Activated B cell treated with CpG ODN at 0.5 μM for 24 hours (primary cell): ENCODE measurements around the gene PACC1. TPM values are rescaled to one million over a fixed set of nuclear protein-coding genes. Genes with fewer than 3 reads are reported as not detected.

Source experiments
- ATAC-seq: fragments of 200-7000 bp; cut with Tn5 transposase; one replicate; pipeline ENCODE4 v1.10.0; 2021; ENCODE audit warnings: low read depth, mild to moderate bottlenecking, moderate library complexity
- CTCF ChIA-PET: fragments of 350-600 bp; sonication (Branson Sonifier 250); formaldehyde crosslinking; loops from one replicate; lab custom pipeline; 2021; ENCODE audit warnings: antibody characterized with exemption; lab: Charles Lee
- POLR2A ChIA-PET: fragments of 350-600 bp; sonication (Branson Sonifier 250); formaldehyde crosslinking; loops from one replicate; lab custom pipeline; 2021; ENCODE audit warnings: antibody characterized with exemption; lab: Charles Lee
- DNase-seq: peaks from one replicate; pipeline ENCODE4 v3.0.0; 2022
- H3K27ac Mint-ChIP-seq: one replicate; pipeline ENCODE4 v1.8.0; 2020; ENCODE audit warnings: mixed read lengths
- H3K27me3 Mint-ChIP-seq: one replicate; pipeline ENCODE4 v1.8.0; 2021; ENCODE audit warnings: mixed read lengths
- H3K36me3 Mint-ChIP-seq: one replicate; pipeline ENCODE4 v1.8.0; 2021; ENCODE audit warnings: low read depth, mixed read lengths
- H3K4me1 Mint-ChIP-seq: one replicate; pipeline ENCODE4 v1.8.0; 2021; ENCODE audit warnings: mixed read lengths
- H3K4me3 Mint-ChIP-seq: one replicate; pipeline ENCODE4 v1.8.0; 2020; ENCODE audit warnings: mild to moderate bottlenecking, mixed read lengths
- H3K9me3 Mint-ChIP-seq: one replicate; pipeline ENCODE4 v1.8.0; 2020; ENCODE audit warnings: mixed read lengths
- CTCF ChIP-seq: fragments of 200-600 bp; IDR thresholded peaks from one replicate; pipeline ENCODE4 v1.8.0; 2022; ENCODE audit warnings: antibody characterized with exemption, mild to moderate bottlenecking
- intact Hi-C: fragments of 100-400 bp; cut with micrococcal nuclease; formaldehyde crosslinking; loops from one replicate; pipeline ENCODE4 v1.15.1; 2024
- total RNA-seq: library from RNA; stranded (reverse); gene quantifications from 2 replicates; pipeline ENCODE4 v1.2.3, GENCODE V29; 2022

The PACC1 gene
- total RNA-seq, 1 donor from 2014 or later = 20.0 TPM

DNA sequence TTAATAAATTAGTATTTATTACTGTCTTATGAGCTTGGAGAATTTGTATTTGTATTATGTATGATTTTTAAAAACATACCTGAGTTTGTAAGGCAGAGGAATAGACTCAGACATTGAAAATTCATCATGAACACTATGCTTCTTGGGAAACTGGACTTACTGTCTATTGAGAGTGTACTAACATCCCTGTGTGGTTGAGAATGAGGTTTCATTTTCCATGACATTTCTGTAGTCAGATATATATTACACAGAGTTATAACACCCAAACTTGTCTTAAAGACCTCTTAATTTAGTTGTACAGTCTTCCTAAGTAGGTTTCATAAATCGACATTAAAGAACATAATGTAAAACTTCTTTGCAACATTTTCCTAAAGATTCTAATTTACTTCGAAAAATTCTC is 99.5 kb downstream of the PACC1 start:
- peaks cover 3% of the 10 kb centered on the region for H3K9me3 Mint-ChIP-seq
- ChIA-PET CTCF (interaction anchor here (0.8 to 1.7 kb wide), 4 partner anchors 61 to 634 kb away, joined by 3 to 8 read pairs (median 4); no protein-coding TSS in a partner anchor), POLR2A (no interaction called here)
- DNase-seq = no peak
- no peaks in the 10 kb centered on the region for H3K27me3 Mint-ChIP-seq
- H3K36me3 Mint-ChIP-seq = peaks cover 27% of the 10 kb centered on the region
- no peak for ATAC-seq
- no peak overlapping the region for H3K27ac Mint-ChIP-seq
- intact Hi-C loops = no loop called here
- H3K4me1 Mint-ChIP-seq = peaks cover 20% of the 10 kb centered on the region
- H3K4me3 Mint-ChIP-seq = no peak overlapping the region
- TF ChIP-seq CTCF = no peak

Other genes starting within 250 kb of the PACC1 start
- 27.9 and 31.6 TPM in 2 replicates for gene PPP2R5A, start 129.5 kb downstream of the PACC1 start, total RNA-seq
- 24.1 and 26.4 TPM in 2 replicates for gene NENF, start 18.0 kb upstream of the PACC1 start, total RNA-seq
- gene ATF3, start 193.9 kb upstream of the PACC1 start, total RNA-seq = 13.1 and 16.8 TPM in 2 replicates